H9 (cell line): ENCODE results near the gene GATA5. TPM values are rescaled to one million over a fixed set of nuclear protein-coding genes. Genes with fewer than 3 reads are reported as not detected.

ENCODE experiments used
- DNase-seq: peaks from one replicate; pipeline ENCODE4 v3.0.0-alpha.2; 2017
- H2AFZ ChIP-seq: one replicate; pipeline ENCODE4 v1.6.1; 2013; ENCODE audit warnings: mild to moderate bottlenecking, low read length, control low read depth, moderate library complexity
- H2AK5ac ChIP-seq: 2 replicates; pipeline ENCODE4 v1.6.1; 2013; ENCODE audit warnings: low read length, control low read depth, mixed read lengths; ENCODE audit not compliant: insufficient read length
- H2BK120ac ChIP-seq: one replicate; pipeline ENCODE4 v1.6.1; 2013; ENCODE audit warnings: low read depth, mild to moderate bottlenecking, low read length, control low read depth, inconsistent platforms; ENCODE audit not compliant: poor library complexity, severe bottlenecking
- H2BK12ac ChIP-seq: 2 replicates; pipeline ENCODE4 v1.6.1; 2013; ENCODE audit warnings: low read length, control low read depth, mixed read lengths, low read depth; ENCODE audit not compliant: insufficient read length
- H2BK15ac ChIP-seq: 2 replicates; pipeline ENCODE4 v1.6.1; 2013; ENCODE audit warnings: low read depth, low read length, control low read depth
- H2BK20ac ChIP-seq: one replicate; pipeline ENCODE4 v1.6.1; 2013; ENCODE audit warnings: low read depth, mild to moderate bottlenecking, low read length, control low read depth, inconsistent platforms; ENCODE audit not compliant: poor library complexity, severe bottlenecking
- H2BK5ac ChIP-seq: 2 replicates; pipeline ENCODE4 v1.6.1; 2013; ENCODE audit warnings: low read length, control low read depth, mixed read lengths; ENCODE audit not compliant: insufficient read length
- H3K14ac ChIP-seq: 2 replicates; pipeline ENCODE4 v1.6.1; 2013; ENCODE audit warnings: low read length, control low read depth; ENCODE audit not compliant: insufficient read depth
- H3K18ac ChIP-seq: 2 replicates; pipeline ENCODE4 v1.6.1; 2013; ENCODE audit warnings: low read depth, mild to moderate bottlenecking, mixed read lengths, low read length, control low read depth; ENCODE audit not compliant: insufficient read length
- H3K23ac ChIP-seq: 2 replicates; pipeline ENCODE4 v1.6.1; 2013; ENCODE audit warnings: low read length, control low read depth, mixed read lengths, low read depth; ENCODE audit not compliant: insufficient read length
- H3K23me2 ChIP-seq: 2 replicates; pipeline ENCODE4 v1.6.1; 2013; ENCODE audit warnings: low read depth, mild to moderate bottlenecking, mixed read lengths, low read length, control low read depth; ENCODE audit not compliant: insufficient read length, poor library complexity, severe bottlenecking
- H3K27ac ChIP-seq: 2 replicates; pipeline ENCODE4 v1.5.1; 2013; ENCODE audit warnings: low read length, control low read depth, mixed read lengths, low read depth; ENCODE audit not compliant: insufficient read length
- H3K27me3 ChIP-seq: 2 replicates; pipeline ENCODE4 v1.6.1; 2013; ENCODE audit warnings: low read length, control low read depth, inconsistent platforms; ENCODE audit not compliant: insufficient read depth
- H3K4ac ChIP-seq: 2 replicates; pipeline ENCODE4 v1.6.1; 2013; ENCODE audit warnings: low read depth, mild to moderate bottlenecking, control low read depth, inconsistent platforms, low read length, moderate library complexity
- H3K4me1 ChIP-seq: 2 replicates; pipeline ENCODE4 v1.6.1; 2013; ENCODE audit warnings: low read length, control low read depth, inconsistent platforms; ENCODE audit not compliant: insufficient read depth
- H3K4me2 ChIP-seq: 2 replicates; pipeline ENCODE4 v1.6.1; 2013; ENCODE audit warnings: low read length, control low read depth, mixed read lengths; ENCODE audit not compliant: insufficient read length, insufficient read depth
- H3K56ac ChIP-seq: 2 replicates; pipeline ENCODE4 v1.6.1; 2013; ENCODE audit warnings: low read depth, mild to moderate bottlenecking, mixed read lengths, low read length, control low read depth; ENCODE audit not compliant: insufficient read length
- H3K79me1 ChIP-seq: 2 replicates; pipeline ENCODE4 v1.6.1; 2013; ENCODE audit warnings: low read depth, mild to moderate bottlenecking, moderate library complexity, low read length, control low read depth, inconsistent platforms; ENCODE audit not compliant: insufficient read depth, poor library complexity, severe bottlenecking
- H3K79me2 ChIP-seq: 2 replicates; pipeline ENCODE4 v1.6.1; 2013; ENCODE audit warnings: low read length, control low read depth, inconsistent platforms; ENCODE audit not compliant: insufficient read depth
- H3K9ac ChIP-seq: 2 replicates; pipeline ENCODE4 v1.6.1; 2013; ENCODE audit warnings: low read length, control low read depth, mixed read lengths; ENCODE audit not compliant: insufficient read length; ENCODE audit errors: extremely low read depth
- H3K9me3 ChIP-seq: one replicate; pipeline ENCODE4 v1.6.1; 2013; ENCODE audit warnings: low read depth, low read length, inconsistent platforms; ENCODE audit not compliant: control insufficient read depth
- H3T11ph ChIP-seq: one replicate; pipeline ENCODE4 v1.6.1; 2013; ENCODE audit warnings: mild to moderate bottlenecking, low read length, control low read depth, inconsistent platforms
- H4K20me1 ChIP-seq: one replicate; pipeline ENCODE4 v1.6.1; 2013; ENCODE audit not compliant: control insufficient read depth, insufficient read length, insufficient read depth
- H4K5ac ChIP-seq: 2 replicates; pipeline ENCODE4 v1.6.1; 2013; ENCODE audit warnings: low read depth, mild to moderate bottlenecking, mixed read lengths, low read length, control low read depth; ENCODE audit not compliant: insufficient read length
- H4K8ac ChIP-seq: replicated peaks from 2 replicates; pipeline ENCODE4 v1.6.1; 2013; ENCODE audit warnings: low read length, control low read depth, mixed read lengths, low read depth; ENCODE audit not compliant: insufficient read length
- H4K91ac ChIP-seq: 2 replicates; pipeline ENCODE4 v1.6.1; 2013; ENCODE audit warnings: low read depth, mild to moderate bottlenecking, moderate library complexity, mixed read lengths, low read length, control low read depth; ENCODE audit not compliant: insufficient read length
- H3K27ac Mint-ChIP-seq, 3 experiments: 2 replicates in 2 of 3; 3 replicates in 1 of 3; pipeline ENCODE4 v1.8.0; 2020 to 2021; ENCODE audit warnings: mixed read lengths in 3 of 3, mild to moderate bottlenecking in 1 of 3, moderate library complexity in 1 of 3
- H3K27me3 Mint-ChIP-seq: 2 replicates; pipeline ENCODE4 v1.8.0; 2021; ENCODE audit warnings: low read depth, mild to moderate bottlenecking, moderate library complexity, mixed read lengths
- H3K36me3 Mint-ChIP-seq, 3 experiments: 2 replicates in 2 of 3; 3 replicates in 1 of 3; pipeline ENCODE4 v1.8.0; 2020 to 2021; ENCODE audit warnings: low read depth in 3 of 3, mixed read lengths in 3 of 3; ENCODE audit not compliant: insufficient read depth in 1 of 3
- H3K4me1 Mint-ChIP-seq, 2 experiments: 2 replicates each; pipeline ENCODE4 v1.8.0; 2020; ENCODE audit warnings: mixed read lengths in 2 of 2
- H3K4me3 Mint-ChIP-seq, 2 experiments: 2 replicates in 1 of 2; 3 replicates in 1 of 2; pipeline ENCODE4 v1.8.0; 2020 to 2021; ENCODE audit warnings: mild to moderate bottlenecking in 2 of 2, mixed read lengths in 2 of 2, moderate library complexity in 1 of 2
- H3K9me3 Mint-ChIP-seq, 2 experiments: 2 replicates in 1 of 2; 3 replicates in 1 of 2; pipeline ENCODE4 v1.8.0; 2020; ENCODE audit warnings: mild to moderate bottlenecking in 2 of 2, mixed read lengths in 2 of 2, moderate library complexity in 1 of 2
- WGBS: extraction: QIAGEN DNeasy Blood & Tissue Kit; methylation state at CpG from one replicate; pipeline ENCODE4 v1.1.7; 2013; ENCODE audit warnings: missing lambda C conversion rate, low lambda C conversion rate, mixed read lengths; ENCODE audit not compliant: insufficient read length; ENCODE audit errors: extremely low coverage; 5-methylcytosine and 5-hydroxymethylcytosine counted together
- total RNA-seq: library from RNA; stranded (reverse); gene quantifications from 2 replicates; pipeline ENCODE4 v1.2.1, GENCODE V29; 2021
- TF ChIP-seq, protein P1 (sequence below): fragments of 200-600 bp; sonication (generic); conservative IDR thresholded peaks from 3 replicates; pipeline ENCODE4 v1.8.0; 2021; ENCODE audit warnings: antibody characterized with exemption, mild to moderate bottlenecking

Gene GATA5
- total RNA-seq, 1 experiment from 2014 or later = 0.24 TPM

DNA sequence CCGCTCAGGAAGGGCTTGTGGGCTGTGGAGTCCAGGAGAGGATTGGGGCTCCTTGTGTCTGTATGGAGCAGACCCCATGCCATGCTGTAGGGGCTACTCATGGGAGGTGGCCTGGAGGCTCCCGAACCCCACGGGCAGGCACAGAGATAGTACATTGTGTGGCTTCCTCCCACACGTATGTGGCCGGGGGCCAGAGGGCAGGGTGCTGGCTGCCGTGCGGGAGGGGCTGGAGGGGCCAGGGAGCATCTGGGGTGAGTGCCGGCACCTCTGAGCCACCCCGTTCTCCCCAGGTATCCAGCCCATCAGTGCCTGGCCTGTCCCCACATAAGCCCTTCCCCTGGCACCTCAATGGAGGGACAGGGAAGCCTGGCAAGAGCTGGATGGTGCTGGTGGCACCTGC lies 56.0 kb downstream of the GATA5 start:
- H4K5ac ChIP-seq = no peak overlapping the region
- H4K91ac ChIP-seq = no peak overlapping the region
- Mint-ChIP-seq H3K9me3 (peaks cover 0 to 5% of the 10 kb centered on the region in 2 experiments; a peak in 2 of 5 replicates), H3K4me3 (no peak overlapping the region), H3K4me1 (peaks cover 1 to 15% of the 10 kb centered on the region in 2 experiments), H3K36me3 (peaks cover 0 to 4% (median 0%) of the 10 kb centered on the region in 3 experiments; a peak in 1 of 7 replicates), H3K27me3 (peaks cover 1% of the 10 kb centered on the region), H3K27ac (no peak overlapping the region; a peak in 1 of 7 replicates)
- no peaks in the 10 kb centered on the region for H3K4me1 ChIP-seq
- H3K9me3 ChIP-seq = no peaks in the 10 kb centered on the region
- H3K23ac ChIP-seq = no peak overlapping the region
- H2BK15ac ChIP-seq = no peak overlapping the region
- no peak overlapping the region for H3K4me2 ChIP-seq
- TF ChIP-seq, protein P1, sequence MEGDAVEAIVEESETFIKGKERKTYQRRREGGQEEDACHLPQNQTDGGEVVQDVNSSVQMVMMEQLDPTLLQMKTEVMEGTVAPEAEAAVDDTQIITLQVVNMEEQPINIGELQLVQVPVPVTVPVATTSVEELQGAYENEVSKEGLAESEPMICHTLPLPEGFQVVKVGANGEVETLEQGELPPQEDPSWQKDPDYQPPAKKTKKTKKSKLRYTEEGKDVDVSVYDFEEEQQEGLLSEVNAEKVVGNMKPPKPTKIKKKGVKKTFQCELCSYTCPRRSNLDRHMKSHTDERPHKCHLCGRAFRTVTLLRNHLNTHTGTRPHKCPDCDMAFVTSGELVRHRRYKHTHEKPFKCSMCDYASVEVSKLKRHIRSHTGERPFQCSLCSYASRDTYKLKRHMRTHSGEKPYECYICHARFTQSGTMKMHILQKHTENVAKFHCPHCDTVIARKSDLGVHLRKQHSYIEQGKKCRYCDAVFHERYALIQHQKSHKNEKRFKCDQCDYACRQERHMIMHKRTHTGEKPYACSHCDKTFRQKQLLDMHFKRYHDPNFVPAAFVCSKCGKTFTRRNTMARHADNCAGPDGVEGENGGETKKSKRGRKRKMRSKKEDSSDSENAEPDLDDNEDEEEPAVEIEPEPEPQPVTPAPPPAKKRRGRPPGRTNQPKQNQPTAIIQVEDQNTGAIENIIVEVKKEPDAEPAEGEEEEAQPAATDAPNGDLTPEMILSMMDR = no peak
- H2AK5ac ChIP-seq = no peak overlapping the region
- no peak overlapping the region for H2BK12ac ChIP-seq
- no peaks in the 10 kb centered on the region for H4K20me1 ChIP-seq
- no peak overlapping the region for H2AFZ ChIP-seq
- no peak overlapping the region for H4K8ac ChIP-seq
- H3K4ac ChIP-seq = no peak overlapping the region
- no peaks in the 10 kb centered on the region for H3K23me2 ChIP-seq
- H3K27ac ChIP-seq = no peak overlapping the region
- no peaks in the 10 kb centered on the region for H3K79me1 ChIP-seq
- WGBS = no CpG with 5 or more reads among the region's 9 CpGs
- H3K56ac ChIP-seq = no peak overlapping the region
- H2BK120ac ChIP-seq = no peak overlapping the region
- no peak for DNase-seq
- H2BK5ac ChIP-seq = no peak overlapping the region
- H3K9ac ChIP-seq = no peak overlapping the region
- H3T11ph ChIP-seq = no peak overlapping the region
- H3K79me2 ChIP-seq = no peaks in the 10 kb centered on the region
- no peaks in the 10 kb centered on the region for H3K27me3 ChIP-seq
- no peak overlapping the region for H3K18ac ChIP-seq
- H3K14ac ChIP-seq = peak overlapping the region; percentile 14; the same call in 1 of the 2 replicates
- H2BK20ac ChIP-seq = no peak overlapping the region
